Astrocyte (in vitro differentiated cells and primary cell): ENCODE measurements around the gene TUBG2. TPM values are rescaled to one million over a fixed set of nuclear protein-coding genes. Genes with fewer than 3 reads are reported as not detected.

Experiments
- DNase-seq: peaks from one replicate; pipeline ENCODE4 v3.0.0-alpha.2; 2010; ENCODE audit warnings: low read depth
- FAIRE-seq: peaks from 2 replicates; lab custom pipeline; 2011; peaks lifted over from hg19 to GRCh38; lab: Jason Lieb, UNC
- H2AFZ ChIP-seq: 2 replicates; pipeline ENCODE4 v1.6.0; 2012; ENCODE audit warnings: low read depth, low read length, inconsistent platforms
- H3K27ac ChIP-seq: 2 replicates; pipeline ENCODE4 v1.5.1; 2011; ENCODE audit warnings: low read depth, low read length, inconsistent platforms
- H3K27me3 ChIP-seq: 2 replicates; pipeline ENCODE4 v1.6.0; 2011; ENCODE audit warnings: low read length, inconsistent platforms; ENCODE audit not compliant: insufficient read depth
- H3K36me3 ChIP-seq: 2 replicates; pipeline ENCODE4 v1.5.1; 2011; ENCODE audit warnings: low read length, inconsistent platforms; ENCODE audit not compliant: insufficient read depth
- H3K4me1 ChIP-seq: 2 replicates; pipeline ENCODE4 v1.5.1; 2011; ENCODE audit warnings: low read length, inconsistent platforms; ENCODE audit not compliant: insufficient read depth
- H3K4me2 ChIP-seq: 2 replicates; pipeline ENCODE4 v1.6.0; 2012; ENCODE audit warnings: low read length, inconsistent platforms
- H3K4me3 ChIP-seq: 2 replicates; pipeline ENCODE4 v1.5.1; 2011; ENCODE audit warnings: low read depth, mild to moderate bottlenecking, low read length, inconsistent platforms; ENCODE audit not compliant: insufficient read depth
- H3K79me2 ChIP-seq: 2 replicates; pipeline ENCODE4 v1.6.0; 2012; ENCODE audit warnings: mild to moderate bottlenecking, low read length, inconsistent platforms; ENCODE audit not compliant: insufficient read depth
- H3K9ac ChIP-seq: 2 replicates; pipeline ENCODE4 v1.6.0; 2012; ENCODE audit warnings: mild to moderate bottlenecking, low read length, inconsistent platforms
- H3K9me3 ChIP-seq: 2 replicates; pipeline ENCODE4 v1.5.1; 2012; ENCODE audit warnings: low read depth, mild to moderate bottlenecking, low read length, inconsistent platforms; ENCODE audit not compliant: insufficient read depth
- H4K20me1 ChIP-seq: 2 replicates; pipeline ENCODE4 v1.6.0; 2012; ENCODE audit warnings: low read length, inconsistent platforms; ENCODE audit not compliant: insufficient read depth
- H3K27ac Mint-ChIP-seq: one replicate; pipeline ENCODE4 v1.8.0; 2021; ENCODE audit warnings: mild to moderate bottlenecking, mixed read lengths; ENCODE audit not compliant: unreplicated experiment
- H3K27me3 Mint-ChIP-seq: one replicate; pipeline ENCODE4 v1.8.0; 2021; ENCODE audit warnings: low read depth, mixed read lengths; ENCODE audit not compliant: unreplicated experiment
- H3K36me3 Mint-ChIP-seq: one replicate; pipeline ENCODE4 v1.8.0; 2021; ENCODE audit warnings: low read depth, mixed read lengths; ENCODE audit not compliant: unreplicated experiment
- H3K4me1 Mint-ChIP-seq: one replicate; pipeline ENCODE4 v1.8.0; 2021; ENCODE audit warnings: low read depth, mixed read lengths; ENCODE audit not compliant: unreplicated experiment
- H3K4me3 Mint-ChIP-seq: one replicate; pipeline ENCODE4 v1.8.0; 2021; ENCODE audit warnings: mild to moderate bottlenecking, moderate library complexity, mixed read lengths; ENCODE audit not compliant: unreplicated experiment
- H3K9me3 Mint-ChIP-seq: one replicate; pipeline ENCODE4 v1.8.0; 2021; ENCODE audit warnings: mild to moderate bottlenecking, mixed read lengths; ENCODE audit not compliant: unreplicated experiment
- CTCF ChIP-seq: IDR thresholded peaks from 2 replicates; pipeline ENCODE4 v1.5.1; 2011; ENCODE audit warnings: low read depth, mild to moderate bottlenecking, inconsistent platforms, low read length, moderate library complexity; ENCODE audit not compliant: insufficient read depth
- EZH2 ChIP-seq: IDR thresholded peaks from 2 replicates; pipeline ENCODE4 v1.6.1; 2012; ENCODE audit warnings: mild to moderate bottlenecking, low read length, inconsistent platforms; ENCODE audit not compliant: insufficient read depth
- total RNA-seq: library from RNA; stranded (reverse); gene quantifications from 2 replicates; pipeline ENCODE4 v1.2.1, GENCODE V29; 2021

Gene TUBG2
- total RNA-seq, 1 donor from 2014 or later = 14.4 TPM

DNA sequence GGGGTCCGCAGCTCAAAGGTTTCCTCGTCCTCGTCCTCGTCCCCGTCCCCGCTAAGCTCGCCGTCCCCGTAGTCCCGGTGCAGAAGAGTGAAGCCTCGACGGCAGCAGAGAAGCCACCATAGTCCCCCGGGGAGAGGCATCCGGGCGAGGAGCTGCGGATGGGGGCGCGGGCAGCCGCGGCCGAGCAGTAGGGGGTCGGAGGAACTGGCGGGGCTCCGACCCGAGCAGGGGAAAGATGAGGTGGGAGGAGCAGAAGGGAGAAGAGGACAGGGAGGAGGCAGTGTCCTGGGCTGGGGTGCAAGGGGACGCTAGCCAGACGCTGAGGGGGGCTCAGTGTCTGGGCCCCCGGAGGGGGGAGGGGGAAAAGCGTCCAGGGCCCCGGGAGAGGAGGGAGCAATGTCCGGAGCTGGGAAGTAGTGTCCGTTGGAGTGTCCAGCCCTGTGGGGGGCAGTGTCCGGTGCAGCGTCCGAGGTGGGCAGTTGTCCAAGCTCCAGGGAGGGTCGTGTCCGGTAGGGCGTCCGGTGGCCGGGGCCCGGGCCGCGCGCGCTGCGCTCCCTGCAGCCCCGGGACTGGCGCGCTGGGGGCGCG is 17.4 kb downstream of the TUBG2 start, which contains the start of gene PLEKHH3:
Gene PLEKHH3, minus strand, starts transcription at position 571 of the 588 bp plus-strand sequence. Its CDS starts 431 bp downstream, at position 140.
- FAIRE-seq (no peak), DNase-seq (no peak)
- Histone ChIP-seq H3K27me3 (no peaks in the 10 kb centered on the region), H3K9ac (peak within 1 kb of the TSS; percentile 86), H3K36me3 (no peaks in the 10 kb centered on the region), H3K4me2 (peak within 1 kb of the TSS; percentile 90), H3K4me1 (peaks cover 55% of the 10 kb centered on the region), H4K20me1 (peaks cover 44% of the 10 kb centered on the region), H3K4me3 (peak within 1 kb of the TSS; percentile 91), H3K27ac (peak within 1 kb of the TSS; percentile 83), H2AFZ (peak within 1 kb of the TSS; percentile 83), H3K9me3 (no peaks in the 10 kb centered on the region), H3K79me2 (peaks cover 23% of the 10 kb centered on the region)
- H3K4me3 Mint-ChIP-seq = peak within 1 kb of the TSS; percentile 88
- TF ChIP-seq EZH2 (no peak), CTCF (no peak)
- no peaks in the 10 kb centered on the region for H3K9me3 Mint-ChIP-seq
- H3K4me1 Mint-ChIP-seq = peaks cover 11% of the 10 kb centered on the region
- peaks cover 4% of the 10 kb centered on the region for H3K36me3 Mint-ChIP-seq
- peaks cover 3% of the 10 kb centered on the region for H3K27me3 Mint-ChIP-seq
- peak within 1 kb of the TSS; percentile 93 for H3K27ac Mint-ChIP-seq

DNA sequence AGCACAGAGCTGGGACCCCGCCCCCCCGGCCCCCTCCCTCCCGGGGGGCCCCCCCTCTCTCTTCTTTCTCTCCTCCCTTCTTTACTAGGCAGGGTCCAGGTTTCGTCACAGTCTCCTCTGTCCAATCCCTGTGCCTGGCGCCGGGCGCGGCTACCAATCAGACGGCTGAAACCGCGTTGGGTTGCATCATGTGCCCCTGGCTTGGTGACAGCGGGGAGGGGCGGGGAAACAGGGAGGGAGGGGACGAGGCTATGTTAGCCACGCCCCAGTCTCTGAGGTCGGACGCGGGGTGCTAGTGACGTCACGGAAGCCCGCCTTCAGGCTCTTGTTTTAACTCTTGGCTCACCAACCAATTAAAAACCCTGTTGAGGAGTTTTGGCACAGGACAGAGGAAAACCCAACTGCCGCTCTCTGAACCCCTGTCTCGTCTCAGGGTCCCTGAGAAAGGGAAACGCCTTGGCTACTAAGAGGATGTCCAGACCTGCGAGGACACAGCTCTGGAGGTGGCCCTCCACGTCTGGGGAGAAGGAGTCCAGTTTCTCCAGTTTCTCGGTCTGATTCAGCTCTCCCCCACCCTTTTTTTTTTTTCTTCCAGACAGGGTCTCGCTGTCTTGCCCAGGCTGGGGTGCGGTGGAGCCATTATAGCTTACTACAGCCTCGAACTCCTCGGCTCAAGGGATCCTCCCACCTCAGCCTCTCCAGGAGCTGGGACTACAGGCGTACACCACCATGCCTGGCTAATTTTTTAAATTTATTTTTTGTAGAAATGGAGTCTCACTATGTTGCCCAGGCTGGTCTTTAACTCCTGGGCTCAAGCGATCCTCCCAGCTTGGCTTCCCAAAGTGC is 18.2 kb downstream of the TUBG2 start:
- Mint-ChIP-seq H3K27me3 (no peaks in the 10 kb centered on the region), H3K9me3 (no peaks in the 10 kb centered on the region), H3K4me3 (peak overlapping the region; percentile 85), H3K4me1 (peaks cover 11% of the 10 kb centered on the region), H3K27ac (peak overlapping the region; percentile 93), H3K36me3 (peaks cover 1% of the 10 kb centered on the region)
- Histone ChIP-seq H3K4me2 (peak overlapping the region; percentile 90), H4K20me1 (peaks cover 37% of the 10 kb centered on the region), H3K4me1 (peaks cover 58% of the 10 kb centered on the region), H3K4me3 (peak overlapping the region; percentile 91), H3K9ac (peak overlapping the region; percentile 86), H3K36me3 (no peaks in the 10 kb centered on the region), H3K79me2 (peaks cover 23% of the 10 kb centered on the region), H3K9me3 (no peaks in the 10 kb centered on the region), H2AFZ (peak overlapping the region; percentile 83), H3K27me3 (no peaks in the 10 kb centered on the region), H3K27ac (peak overlapping the region; percentile 83)
- peak; percentile 97 for DNase-seq
- TF ChIP-seq EZH2 (no peak), CTCF (no peak)
- peak; percentile 83 for FAIRE-seq
